Panc1 (cell line): ENCODE measurements around the gene CALB2. TPM values are rescaled to one million over a fixed set of nuclear protein-coding genes. Genes with fewer than 3 reads are reported as not detected.

Experiments
- ATAC-seq: fragments of 200-7000 bp; cut with Tn5 transposase; 2 replicates; pipeline ENCODE4 v1.9.1; 2020; ENCODE audit warnings: mild to moderate bottlenecking, moderate library complexity
- BruUV-seq: library from RNA; stranded (reverse); fragments of 400-500 nt; replicated peaks from 2 replicates; lab custom pipeline; 2021; lab: Mats Ljungman, UMichigan
- CTCF ChIA-PET: fragments of 300-600 bp; sonication (Branson Sonifier 250); formaldehyde crosslinking; loops from one replicate; lab custom pipeline; 2022; ENCODE audit warnings: antibody characterized with exemption; lab: Charles Lee
- POLR2A ChIA-PET: fragments of 300-600 bp; sonication (Branson Sonifier 250); formaldehyde crosslinking; loops from one replicate; lab custom pipeline; 2022; ENCODE audit warnings: antibody characterized with exemption; lab: Charles Lee
- DNase-seq: peaks from one replicate; pipeline ENCODE4 v3.0.0-alpha.2; 2010; ENCODE audit warnings: low read depth, low spot score
- H3K27ac ChIP-seq: 2 replicates; pipeline ENCODE4 v1.5.1; 2011; ENCODE audit warnings: mild to moderate bottlenecking, low read length, inconsistent platforms
- H3K27me3 ChIP-seq: fragments of 200-500 bp; sonication (Bioruptor generic); 2 replicates; pipeline ENCODE4 v1.6.0; 2014; ENCODE audit warnings: low read length, inconsistent platforms; ENCODE audit not compliant: control insufficient read depth, insufficient read depth
- H3K36me3 ChIP-seq: fragments of 200-500 bp; sonication (Bioruptor generic); 2 replicates; pipeline ENCODE4 v1.5.1; 2014; ENCODE audit warnings: inconsistent platforms, mild to moderate bottlenecking, low read length, moderate library complexity; ENCODE audit not compliant: control insufficient read depth, insufficient read depth
- H3K4me1 ChIP-seq: 2 replicates; pipeline ENCODE4 v1.5.1; 2011; ENCODE audit warnings: inconsistent platforms, mild to moderate bottlenecking, low read length, moderate library complexity; ENCODE audit not compliant: control insufficient read depth, insufficient read depth
- H3K4me3 ChIP-seq, 2 experiments: 2 replicates each; pipeline ENCODE4 v1.5.1; 2011 to 2012; ENCODE audit warnings: low read depth in 2 of 2, low read length in 2 of 2, mild to moderate bottlenecking in 2 of 2, inconsistent platforms in 1 of 2, moderate library complexity in 1 of 2
- H3K9me3 ChIP-seq: fragments of 200-500 bp; sonication (Bioruptor generic); 2 replicates; pipeline ENCODE4 v1.5.1; 2014; ENCODE audit warnings: low read depth, mild to moderate bottlenecking, inconsistent platforms, low read length, moderate library complexity; ENCODE audit not compliant: control insufficient read depth, insufficient read depth
- CTCF ChIP-seq: fragments of 450-650 bp; IDR thresholded peaks from 2 replicates; pipeline ENCODE4 v1.5.1; 2017; ENCODE audit warnings: mild to moderate bottlenecking
- POLR2AphosphoS5 ChIP-seq: IDR thresholded peaks from 2 replicates; pipeline ENCODE4 v1.6.1; 2012; ENCODE audit warnings: mild to moderate bottlenecking, low read depth, low read length, moderate library complexity
- SIN3A ChIP-seq: IDR thresholded peaks from 2 replicates; pipeline ENCODE4 v1.6.1; 2012; ENCODE audit warnings: low read depth, mild to moderate bottlenecking, low read length, moderate library complexity, borderline replicate concordance; ENCODE audit not compliant: insufficient read depth
- TCF7L2 ChIP-seq: IDR thresholded peaks from 2 replicates; pipeline ENCODE4 v1.6.1; 2011; ENCODE audit warnings: mild to moderate bottlenecking, low read depth, low read length, inconsistent platforms
- in situ Hi-C: cut with HindIII; loops from 2 replicates; pipeline ENCODE4 v1.10.0; 2016; ENCODE audit warnings: low sequenced_read_pairs, low pct_unique_long_range_greater_than_20kb
- intact Hi-C: fragments of 100-400 bp; cut with micrococcal nuclease; formaldehyde crosslinking; loops from one replicate; pipeline ENCODE4 v1.10.0; 2022; ENCODE audit not compliant: unreplicated experiment
- total RNA-seq: library from RNA; stranded (reverse); gene quantifications from one replicate; pipeline ENCODE4 v1.2.1, GENCODE V29; 2021; ENCODE audit not compliant: unreplicated experiment
- TF ChIP-seq, protein P1 (sequence below), 2 experiments: IDR thresholded peaks; 2 replicates each; pipeline ENCODE4 v1.6.1; 2011 to 2012; ENCODE audit warnings: low read depth in 2 of 2, control low read depth in 1 of 2, low read length in 1 of 2, mild to moderate bottlenecking in 1 of 2, moderate library complexity in 1 of 2; ENCODE audit not compliant: insufficient read depth in 1 of 2

CALB2 gene
- total RNA-seq, 1 experiment from 2014 or later, result 0.59 TPM

- ChIA-PET CTCF (no interaction called here), POLR2A (interaction anchor here (0.7 kb wide), 1 partner anchor 202 kb away, joined by 3 read pairs; no protein-coding TSS in a partner anchor)
- TF ChIP-seq CTCF (no peak), POLR2AphosphoS5 (no peak), SIN3A (no peak), TCF7L2 (no peak)
- TF ChIP-seq, protein P1, sequence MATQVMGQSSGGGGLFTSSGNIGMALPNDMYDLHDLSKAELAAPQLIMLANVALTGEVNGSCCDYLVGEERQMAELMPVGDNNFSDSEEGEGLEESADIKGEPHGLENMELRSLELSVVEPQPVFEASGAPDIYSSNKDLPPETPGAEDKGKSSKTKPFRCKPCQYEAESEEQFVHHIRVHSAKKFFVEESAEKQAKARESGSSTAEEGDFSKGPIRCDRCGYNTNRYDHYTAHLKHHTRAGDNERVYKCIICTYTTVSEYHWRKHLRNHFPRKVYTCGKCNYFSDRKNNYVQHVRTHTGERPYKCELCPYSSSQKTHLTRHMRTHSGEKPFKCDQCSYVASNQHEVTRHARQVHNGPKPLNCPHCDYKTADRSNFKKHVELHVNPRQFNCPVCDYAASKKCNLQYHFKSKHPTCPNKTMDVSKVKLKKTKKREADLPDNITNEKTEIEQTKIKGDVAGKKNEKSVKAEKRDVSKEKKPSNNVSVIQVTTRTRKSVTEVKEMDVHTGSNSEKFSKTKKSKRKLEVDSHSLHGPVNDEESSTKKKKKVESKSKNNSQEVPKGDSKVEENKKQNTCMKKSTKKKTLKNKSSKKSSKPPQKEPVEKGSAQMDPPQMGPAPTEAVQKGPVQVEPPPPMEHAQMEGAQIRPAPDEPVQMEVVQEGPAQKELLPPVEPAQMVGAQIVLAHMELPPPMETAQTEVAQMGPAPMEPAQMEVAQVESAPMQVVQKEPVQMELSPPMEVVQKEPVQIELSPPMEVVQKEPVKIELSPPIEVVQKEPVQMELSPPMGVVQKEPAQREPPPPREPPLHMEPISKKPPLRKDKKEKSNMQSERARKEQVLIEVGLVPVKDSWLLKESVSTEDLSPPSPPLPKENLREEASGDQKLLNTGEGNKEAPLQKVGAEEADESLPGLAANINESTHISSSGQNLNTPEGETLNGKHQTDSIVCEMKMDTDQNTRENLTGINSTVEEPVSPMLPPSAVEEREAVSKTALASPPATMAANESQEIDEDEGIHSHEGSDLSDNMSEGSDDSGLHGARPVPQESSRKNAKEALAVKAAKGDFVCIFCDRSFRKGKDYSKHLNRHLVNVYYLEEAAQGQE (IDR thresholded peaks at IDR 0.05; ENCODE audit: insufficient read depth in 1 of 2, low read depth in 2 of 2, low read length in 1 of 2), result no peak
- Histone ChIP-seq H3K4me1 (no peaks in the 10 kb centered on the region; the same call in 1 of the 2 replicates), H3K27me3 (no peaks in the 10 kb centered on the region; the same call in 1 of the 2 replicates), H3K4me3 (no peak overlapping the region), H3K36me3 (no peaks in the 10 kb centered on the region), H3K9me3 (no peaks in the 10 kb centered on the region), H3K27ac (no peak overlapping the region)
- intact Hi-C loops (no loop called here), in situ Hi-C loops (no loop called here)
- no TSS peak for BruUV-seq
- ATAC-seq (no peak), DNase-seq (no peak)
These were observed 50.0 kb downstream of the CALB2 start for GRCh38 chr16:71408536-71408935.

GRCh38 chr16:71409011-71409775 is 50.7 kb downstream of the CALB2 start:
- no TSS peak for BruUV-seq
- DNase-seq, result no peak
- in situ Hi-C loops (no loop called here), intact Hi-C loops (no loop called here)
- Histone ChIP-seq H3K27me3 (no peaks in the 10 kb centered on the region; the same call in 1 of the 2 replicates), H3K27ac (no peak overlapping the region), H3K9me3 (no peaks in the 10 kb centered on the region), H3K4me1 (no peaks in the 10 kb centered on the region; the same call in 1 of the 2 replicates), H3K36me3 (no peaks in the 10 kb centered on the region), H3K4me3 (no peak overlapping the region)
- ChIA-PET POLR2A (interaction anchor here (0.7 kb wide), 1 partner anchor 202 kb away, joined by 3 read pairs; no protein-coding TSS in a partner anchor), CTCF (no interaction called here)
- TF ChIP-seq SIN3A (no peak), TCF7L2 (no peak), POLR2AphosphoS5 (no peak), CTCF (no peak)
- TF ChIP-seq, protein P1 (IDR thresholded peaks at IDR 0.05; ENCODE audit: insufficient read depth in 1 of 2, low read depth in 2 of 2, low read length in 1 of 2), result no peak
- ATAC-seq, result no peak
